GM12891 (cell line): ENCODE results near the gene CYBA.

Experiments
- DNase-seq: peaks from one replicate; pipeline ENCODE4 v3.0.0; 2011; ENCODE audit warnings: low spot score; ENCODE audit not compliant: insufficient read length
- FAIRE-seq: peaks from 2 replicates; lab custom pipeline; 2011; peaks lifted over from hg19 to GRCh38; lab: Jason Lieb, UNC
- PAX5 ChIP-seq: IDR thresholded peaks from 2 replicates; pipeline ENCODE4 v1.6.1; 2011; ENCODE audit warnings: low read length, moderate library complexity, mild to moderate bottlenecking; ENCODE audit not compliant: insufficient read depth, severe bottlenecking
- POLR2A ChIP-seq: IDR thresholded peaks from 2 replicates; pipeline ENCODE4 v1.6.1; 2011; ENCODE audit warnings: low read depth, low read length, control low read depth
- POLR2AphosphoS5 ChIP-seq: IDR thresholded peaks from 2 replicates; pipeline ENCODE4 v1.6.1; 2011; ENCODE audit warnings: low read depth, low read length, control low read depth
- POU2F2 ChIP-seq: IDR thresholded peaks from 2 replicates; pipeline ENCODE4 v1.6.1; 2011; ENCODE audit warnings: low read depth, mild to moderate bottlenecking, control low read depth, low read length, moderate library complexity
- SPI1 ChIP-seq: IDR thresholded peaks from 2 replicates; pipeline ENCODE4 v1.6.1; 2011; ENCODE audit warnings: low read depth, low read length, control low read depth
- TAF1 ChIP-seq: IDR thresholded peaks from 2 replicates; pipeline ENCODE4 v1.6.1; 2011; ENCODE audit warnings: low read depth, low read length, control low read depth

Gene CYBA

DNA sequence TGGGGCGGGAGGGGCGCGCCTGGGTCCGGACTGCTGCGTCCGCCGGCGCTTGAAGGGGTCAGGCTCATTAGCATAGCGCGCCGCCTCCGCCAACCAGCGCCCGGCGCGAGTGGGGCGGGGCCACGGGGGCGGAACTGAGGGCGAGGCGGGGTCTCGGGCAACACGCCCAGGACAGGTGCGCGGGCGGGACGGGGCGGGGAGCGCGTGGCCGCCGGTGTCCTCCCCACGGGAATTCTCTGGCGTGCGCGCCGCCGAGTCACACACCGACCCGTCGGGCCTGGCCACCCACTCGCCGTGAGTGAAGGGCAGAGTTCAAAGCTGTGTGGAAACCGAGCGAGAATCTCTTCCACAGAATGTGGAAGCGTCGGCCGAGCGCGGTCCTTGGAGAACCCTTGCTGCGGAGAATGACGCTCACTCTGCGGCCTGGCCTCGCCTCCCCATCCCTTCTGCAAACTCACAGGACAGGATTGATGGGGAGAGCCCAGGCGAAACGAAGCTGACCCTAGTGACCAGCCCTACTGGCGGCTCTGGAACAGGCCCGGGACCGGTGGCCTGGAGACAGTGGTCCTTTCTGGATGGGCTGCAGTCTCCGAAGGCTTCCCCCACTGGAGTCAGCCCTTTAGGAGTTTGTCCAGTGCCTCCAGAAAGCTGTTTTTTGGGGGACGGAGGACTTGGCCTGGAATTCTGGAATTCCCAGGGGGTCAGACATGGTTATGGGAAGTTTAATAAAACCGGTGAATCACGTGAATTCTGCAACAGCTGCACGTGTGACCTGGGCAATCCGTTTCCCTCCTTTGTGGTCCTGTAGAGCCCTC lies 35.8 kb upstream of the CYBA start, which contains the start of gene SNAI3:
TSS of gene SNAI3 (minus strand) at position 69 of the 815 bp plus-strand sequence. CDS start 101 bp downstream, outside the sequence.
- FAIRE-seq (peak; percentile 93), DNase-seq (peak; percentile 95)
- TF ChIP-seq POLR2AphosphoS5: peak; percentile 49; the same call in 1 of the 2 replicates
- TF ChIP-seq POU2F2: peak; percentile 29; the same call in 1 of the 2 replicates
- no peak for TF ChIP-seq TAF1

DNA sequence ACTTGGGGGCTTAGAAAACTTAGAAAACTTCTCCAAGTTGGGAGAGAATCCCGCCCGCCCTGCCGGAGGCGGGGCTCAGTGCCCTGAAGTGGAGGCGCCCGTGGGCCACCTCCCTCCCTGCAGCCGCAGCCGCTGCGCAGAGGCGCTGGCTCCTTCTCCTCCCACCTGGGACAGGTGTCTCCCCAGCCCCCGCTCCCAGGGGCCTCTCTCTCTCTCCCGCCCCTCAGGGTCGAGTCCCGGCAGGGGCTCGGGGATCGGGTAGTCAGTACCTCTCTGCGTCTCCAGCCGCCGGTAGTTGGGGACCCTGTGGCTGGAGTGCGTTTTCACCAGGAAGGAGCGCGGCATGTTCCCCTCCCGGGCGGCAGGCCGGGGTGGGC lies 35.2 kb upstream of the CYBA start:
- DNase-seq: no peak
- TF ChIP-seq PAX5 (no peak), POU2F2 (no peak), POLR2A (no peak), SPI1 (no peak)
- FAIRE-seq: no peak

DNA sequence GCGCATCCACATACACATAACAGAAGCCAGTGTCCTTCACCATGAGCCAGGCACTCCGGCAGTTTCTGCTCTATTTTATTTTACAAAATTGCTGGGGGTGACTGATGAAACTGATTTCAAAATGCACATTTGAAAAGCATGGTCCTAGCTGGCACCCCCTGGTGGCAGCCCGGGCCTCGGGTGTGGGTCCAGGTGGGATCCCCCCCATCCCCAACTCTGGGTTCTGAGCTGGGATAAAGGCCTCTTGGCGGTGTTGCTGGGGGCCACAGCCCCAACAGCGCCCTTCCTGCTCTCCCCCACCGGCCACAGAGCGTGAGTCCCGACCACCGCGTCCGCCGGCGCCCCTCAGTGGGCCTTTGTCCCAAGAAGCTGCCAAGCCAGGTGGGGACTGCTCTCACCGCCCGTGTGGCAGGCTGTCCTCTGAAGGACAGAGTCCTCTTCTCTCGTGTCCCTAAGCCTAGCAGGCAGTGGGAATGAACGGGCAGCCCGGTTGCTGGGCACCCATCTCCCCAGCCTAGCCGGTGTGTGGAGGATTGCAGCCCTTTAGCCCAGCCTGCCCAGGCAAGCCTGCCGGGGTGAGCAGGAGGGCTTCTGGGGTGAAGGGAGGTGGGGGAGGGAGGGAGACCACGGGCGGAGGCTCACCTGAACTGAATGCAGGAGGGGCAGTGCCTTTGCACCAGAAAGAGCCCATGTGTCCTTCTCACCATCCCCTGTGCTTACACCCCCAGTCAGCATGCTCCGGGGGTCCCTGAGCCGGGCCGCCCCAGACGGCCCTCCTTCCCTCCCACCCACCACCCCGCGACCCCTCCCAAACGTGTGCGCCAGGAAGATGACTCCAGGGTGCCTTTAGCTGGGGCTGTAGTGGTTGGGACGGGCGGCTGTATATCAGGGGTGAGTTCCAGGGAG lies 34.6 kb upstream of the CYBA start:
- TF ChIP-seq PAX5: no peak
- no peak for TF ChIP-seq POLR2AphosphoS5
- TF ChIP-seq TAF1: no peak
- TF ChIP-seq POLR2A: no peak
- no peak for TF ChIP-seq SPI1
- TF ChIP-seq POU2F2: no peak
- FAIRE-seq: no peak
- DNase-seq: no peak

DNA sequence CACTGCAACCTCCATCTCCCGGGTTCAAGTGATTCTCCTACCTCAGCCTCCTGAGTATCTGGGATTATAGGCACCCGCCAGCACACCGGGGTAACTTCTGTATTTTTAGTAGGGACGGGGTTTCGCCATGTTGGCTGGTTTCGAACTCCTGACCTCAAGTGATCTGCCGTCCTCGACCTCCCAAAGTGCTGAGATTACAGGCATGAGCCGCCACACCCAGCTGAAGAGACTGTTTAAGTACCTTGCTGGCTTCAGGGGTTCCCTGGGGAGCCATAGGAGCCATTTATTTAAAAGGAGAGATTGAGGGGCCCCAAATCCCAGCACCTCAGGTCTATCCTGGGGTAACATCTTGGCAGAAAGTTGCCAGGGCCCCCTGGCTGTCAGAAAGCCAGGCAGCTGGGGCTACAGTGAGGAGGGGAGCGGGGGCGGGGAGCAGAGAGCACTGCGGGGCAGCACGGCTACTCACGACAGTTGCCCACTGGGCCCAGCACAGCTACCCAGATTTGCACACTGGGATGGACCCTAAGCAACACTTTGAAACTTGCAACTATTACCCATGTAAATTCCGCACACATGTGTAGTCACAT lies 33.8 kb upstream of the CYBA start:
- no peak for TF ChIP-seq SPI1
- no peak for TF ChIP-seq POLR2A
- TF ChIP-seq TAF1: no peak
- TF ChIP-seq POLR2AphosphoS5: no peak
- no peak for FAIRE-seq
- DNase-seq: no peak

DNA sequence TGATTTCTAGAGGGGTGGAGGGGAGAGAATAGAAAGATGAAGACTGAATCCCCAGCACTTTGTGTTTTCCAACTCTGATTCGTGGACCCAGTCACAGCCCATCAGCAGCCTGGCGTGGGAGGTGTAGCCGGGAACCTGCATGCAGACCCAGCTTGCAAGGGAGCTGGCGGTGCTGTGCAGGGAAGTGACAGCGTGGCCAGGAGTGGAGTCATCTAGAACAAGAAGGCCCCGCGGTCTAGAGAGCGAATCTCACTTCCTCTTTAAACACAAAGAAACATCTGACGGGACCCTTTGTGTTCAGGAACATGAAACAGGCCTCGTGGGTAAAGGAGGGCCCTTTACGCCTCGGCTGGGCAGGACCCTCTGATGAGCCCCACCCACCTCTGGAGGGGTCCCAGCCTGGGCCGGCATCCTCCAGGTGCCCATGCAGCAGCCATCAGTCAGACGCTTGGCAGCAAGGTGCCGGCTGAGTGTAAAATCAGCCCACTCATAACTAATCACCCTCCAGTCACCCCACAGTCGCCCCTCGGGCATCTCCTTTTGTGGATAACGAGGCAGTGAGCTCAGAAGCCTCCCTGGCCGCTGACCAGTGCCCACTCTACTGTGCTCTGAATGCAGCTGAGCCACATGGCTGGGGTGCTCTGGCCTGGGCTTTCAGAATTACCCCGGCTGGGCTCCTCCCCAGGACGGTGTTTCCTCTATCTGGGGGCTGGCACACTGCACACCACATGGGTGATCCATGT lies 31.0 kb upstream of the CYBA start:
- DNase-seq (peak; percentile 92), FAIRE-seq (no peak)
- TF ChIP-seq SPI1 (peak; percentile 100), PAX5 (no peak), POLR2AphosphoS5 (peak; percentile 81), TAF1 (peak; percentile 86), POU2F2 (peak; percentile 77), POLR2A (peak; percentile 80)

DNA sequence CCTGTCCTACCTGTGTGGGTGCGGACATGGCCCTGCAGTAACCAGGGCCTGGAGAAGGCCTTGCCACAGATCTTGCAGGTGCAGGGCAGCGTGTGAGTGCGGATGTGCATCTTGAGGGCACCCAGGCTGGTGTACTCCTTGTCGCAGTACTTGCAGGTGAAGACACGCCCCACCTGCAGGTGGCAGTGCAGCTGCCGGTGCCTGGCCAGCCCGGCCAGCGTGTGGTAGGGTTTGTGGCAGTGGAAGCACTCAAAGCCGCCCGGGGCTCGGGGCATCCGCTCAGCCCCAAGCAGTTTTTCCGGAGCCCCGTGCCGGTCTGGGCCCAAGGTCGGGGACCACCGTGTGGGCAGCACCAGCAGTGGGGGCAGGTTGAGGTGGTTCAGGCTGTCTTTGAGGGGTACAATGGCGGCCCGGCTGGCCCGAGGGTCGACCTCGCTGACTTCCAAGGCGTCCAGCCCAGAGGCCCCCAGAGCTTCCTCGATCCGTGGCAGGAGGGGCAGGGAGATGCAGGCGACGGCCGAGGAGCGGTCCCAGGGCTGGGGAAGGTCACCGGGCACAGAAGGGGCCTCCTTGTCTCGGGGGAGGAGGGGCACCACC lies 30.3 kb upstream of the CYBA start:
- TF ChIP-seq SPI1 (no peak), POU2F2 (peak; percentile 20; the same call in 1 of the 2 replicates), POLR2A (peak; percentile 16; the same call in 1 of the 2 replicates), POLR2AphosphoS5 (no peak)
- FAIRE-seq: peak; percentile 98
- DNase-seq: peak; percentile 81

DNA sequence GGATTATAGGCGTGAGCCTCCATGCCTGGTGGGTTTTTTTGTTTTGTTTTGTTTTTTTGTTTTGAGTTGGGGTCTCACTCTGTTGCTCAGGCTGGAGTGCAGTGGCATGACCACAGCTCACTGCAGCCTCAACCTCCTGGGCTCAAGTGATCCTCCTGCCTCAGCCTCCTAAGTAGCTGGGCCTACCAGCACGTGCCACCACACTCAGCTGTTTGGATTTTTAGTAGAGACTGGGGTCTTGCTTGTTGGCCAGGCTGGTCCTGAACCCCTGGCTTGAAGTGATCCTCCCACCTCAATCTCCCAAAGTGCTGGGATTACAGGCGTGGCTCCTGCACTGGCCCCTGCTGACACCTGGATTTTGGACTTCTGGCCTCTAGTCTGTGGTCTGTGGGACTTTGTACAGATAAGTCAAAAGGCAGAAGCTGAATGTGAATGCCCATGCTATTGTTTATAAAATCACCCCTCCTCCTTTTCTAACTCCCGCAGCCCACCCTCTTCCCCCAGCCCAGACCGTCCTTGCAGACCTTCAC lies 29.8 kb upstream of the CYBA start:
- FAIRE-seq: peak; percentile 5
- TF ChIP-seq SPI1 (no peak), POLR2A (no peak), POLR2AphosphoS5 (no peak), PAX5 (no peak), POU2F2 (no peak), TAF1 (no peak)
- no peak for DNase-seq

DNA sequence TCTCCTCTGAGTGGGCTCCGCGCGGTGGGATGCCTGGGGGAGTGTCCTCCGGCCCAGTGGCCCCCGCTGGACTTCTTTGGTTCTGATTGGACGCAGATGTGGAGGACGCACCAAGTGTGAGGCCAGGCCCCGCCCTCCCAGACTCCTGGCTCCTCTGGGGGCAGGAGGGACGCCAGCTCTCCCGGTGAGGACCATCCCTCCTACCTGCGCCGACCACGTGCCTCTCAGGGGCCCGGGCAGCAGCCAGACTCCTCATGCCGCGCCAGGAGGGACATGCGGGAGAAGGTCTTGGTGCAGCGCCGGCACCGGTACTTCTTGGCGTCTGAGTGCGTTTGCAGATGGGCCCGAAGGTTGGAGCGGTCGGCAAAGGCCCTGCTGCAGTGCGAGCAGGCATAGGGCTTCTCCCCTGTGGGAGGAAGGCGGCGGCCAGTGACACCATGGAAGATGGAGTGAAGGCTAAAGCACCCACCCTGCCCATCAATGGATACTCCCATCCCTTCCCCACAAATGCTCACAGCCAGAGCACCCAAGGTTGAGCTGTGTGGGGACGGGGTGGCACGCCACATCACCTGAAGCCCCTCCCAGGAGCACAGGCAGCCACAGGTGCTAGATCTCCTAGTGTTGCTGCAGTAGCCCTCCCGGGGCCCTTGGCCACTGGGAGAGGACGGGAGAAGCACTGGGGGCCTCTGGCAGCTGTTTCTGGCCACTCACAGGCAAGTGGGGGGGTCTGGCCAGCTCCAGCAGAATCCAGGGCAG lies 27.5 kb upstream of the CYBA start:
- no peak for FAIRE-seq
- no peak for DNase-seq
- TF ChIP-seq POLR2A: no peak
- TF ChIP-seq TAF1: no peak
- TF ChIP-seq SPI1: no peak
